Activated CD4-positive, alpha-beta T cell treated with anti-CD3 and anti-CD28 coated beads, Interleukin-2, amount 10 ng/mL, durations not matched to agents 7 days and 5 days (primary cell): Measurements from ENCODE around the gene N4BP2. TPM values are rescaled to one million over a fixed set of nuclear protein-coding genes. Genes with fewer than 3 reads are reported as not detected.
A peak's percentile ranks its signal among the peaks of the same experiment; 100 is the strongest.

Source experiments
- CTCF ChIA-PET: fragments of 350-600 bp; sonication (Branson Sonifier 250); formaldehyde crosslinking; loops from one replicate; lab custom pipeline; 2021; ENCODE audit warnings: antibody characterized with exemption; lab: Charles Lee
- POLR2A ChIA-PET: fragments of 350-600 bp; sonication (Branson Sonifier 250); formaldehyde crosslinking; loops from one replicate; lab custom pipeline; 2021; ENCODE audit warnings: antibody characterized with exemption; lab: Charles Lee
- DNase-seq: peaks from one replicate; pipeline ENCODE4 v3.0.0-alpha.2; 2020
- H3K27ac Mint-ChIP-seq: one replicate; pipeline ENCODE4 v1.8.0; 2021; ENCODE audit warnings: mild to moderate bottlenecking, moderate library complexity, mixed read lengths
- H3K27me3 Mint-ChIP-seq: one replicate; pipeline ENCODE4 v1.8.0; 2021; ENCODE audit warnings: mixed read lengths
- H3K36me3 Mint-ChIP-seq: one replicate; pipeline ENCODE4 v1.8.0; 2021; ENCODE audit warnings: low read depth, mixed read lengths
- H3K4me1 Mint-ChIP-seq: one replicate; pipeline ENCODE4 v1.8.0; 2021; ENCODE audit warnings: mixed read lengths
- H3K4me3 Mint-ChIP-seq: one replicate; pipeline ENCODE4 v1.8.0; 2021; ENCODE audit warnings: mild to moderate bottlenecking, moderate library complexity, mixed read lengths
- H3K9me3 Mint-ChIP-seq: one replicate; pipeline ENCODE4 v1.8.0; 2021; ENCODE audit warnings: mixed read lengths
- total RNA-seq, 2 experiments: library from RNA; stranded (reverse); gene quantifications; one replicate each; pipeline ENCODE4 v1.2.3, GENCODE V29; 2021

Gene N4BP2
- total RNA-seq, 2 experiments from 2014 or later: 32.2 to 39.2 TPM

GRCh38 chr4:40186665-40187014, 130.0 kb downstream of the N4BP2 start:
- POLR2A ChIA-PET: no interaction called here
- Mint-ChIP-seq H3K4me3 (no peak overlapping the region), H3K27me3 (no peaks in the 10 kb centered on the region), H3K4me1 (peaks cover 70% of the 10 kb centered on the region), H3K36me3 (peaks cover 17% of the 10 kb centered on the region), H3K9me3 (no peaks in the 10 kb centered on the region), H3K27ac (no peak overlapping the region)
- CTCF ChIA-PET: interaction anchor here (1.1 to 2.9 kb wide), 6 partner anchors 9 to 123 kb away, joined by 3 to 8 read pairs (median 4); no protein-coding TSS in a partner anchor
- no peak for DNase-seq

GRCh38 chr4:40187386-40187906, 130.8 kb downstream of the N4BP2 start:
- Mint-ChIP-seq H3K9me3 (no peaks in the 10 kb centered on the region), H3K36me3 (peaks cover 17% of the 10 kb centered on the region), H3K4me1 (peaks cover 73% of the 10 kb centered on the region), H3K27ac (no peak overlapping the region), H3K27me3 (no peaks in the 10 kb centered on the region), H3K4me3 (no peak overlapping the region)
- ChIA-PET POLR2A (no interaction called here), CTCF (interaction anchor here (0.6 to 2.9 kb wide), 5 partner anchors 8 to 104 kb away, joined by 3 to 8 read pairs (median 3); no protein-coding TSS in a partner anchor)
- no peak for DNase-seq

GRCh38 chr4:40190019-40190418, 133.4 kb downstream of the N4BP2 start:
- POLR2A ChIA-PET: no interaction called here
- Mint-ChIP-seq H3K9me3 (no peaks in the 10 kb centered on the region), H3K27me3 (no peaks in the 10 kb centered on the region), H3K4me3 (peak overlapping the region; percentile 94), H3K27ac (peak overlapping the region; percentile 98), H3K36me3 (peaks cover 17% of the 10 kb centered on the region), H3K4me1 (peaks cover 79% of the 10 kb centered on the region)
- DNase-seq: no peak
- CTCF ChIA-PET: interaction anchor here (1.6 kb wide), 1 partner anchor 13 kb away, joined by 4 read pairs; no protein-coding TSS in a partner anchor

GRCh38 chr4:40190465-40190864, 133.8 kb downstream of the N4BP2 start:
- H3K4me1 Mint-ChIP-seq: peaks cover 83% of the 10 kb centered on the region
- ChIA-PET POLR2A (no interaction called here), CTCF (interaction anchor here (0.8 to 1.7 kb wide), 5 partner anchors 8 to 119 kb away, joined by 3 to 7 read pairs (median 7); no protein-coding TSS in a partner anchor)
- H3K27ac Mint-ChIP-seq: peak overlapping the region; percentile 98
- no peak for DNase-seq
- H3K4me3 Mint-ChIP-seq: peak overlapping the region; percentile 94
- no peaks in the 10 kb centered on the region for H3K27me3 Mint-ChIP-seq
- no peaks in the 10 kb centered on the region for H3K9me3 Mint-ChIP-seq
- H3K36me3 Mint-ChIP-seq: peaks cover 17% of the 10 kb centered on the region

GRCh38 chr4:40190880-40191815, 134.5 kb downstream of the N4BP2 start:
- Mint-ChIP-seq H3K27me3 (no peaks in the 10 kb centered on the region), H3K4me1 (peaks cover 85% of the 10 kb centered on the region), H3K4me3 (peak overlapping the region; percentile 94), H3K36me3 (peaks cover 20% of the 10 kb centered on the region), H3K27ac (peak overlapping the region; percentile 98), H3K9me3 (peaks cover 3% of the 10 kb centered on the region)
- POLR2A ChIA-PET: interaction anchor here (0.6 kb wide), 1 partner anchor 74 kb away, joined by 3 read pairs; no protein-coding TSS in a partner anchor
- CTCF ChIA-PET: interaction anchor here (0.6 to 1.7 kb wide), 11 partner anchors 9 to 237 kb away, joined by 3 to 7 read pairs (median 3); no protein-coding TSS in a partner anchor
- peak; percentile 50 for DNase-seq

- DNase-seq: no peak
- ChIA-PET POLR2A (no interaction called here), CTCF (interaction anchor here (0.9 to 1.7 kb wide), 6 partner anchors 8 to 124 kb away, joined by 3 to 7 read pairs (median 6); no protein-coding TSS in a partner anchor)
- Mint-ChIP-seq H3K4me1 (peaks cover 82% of the 10 kb centered on the region), H3K36me3 (peaks cover 23% of the 10 kb centered on the region), H3K27ac (peak overlapping the region; percentile 98), H3K9me3 (peaks cover 3% of the 10 kb centered on the region), H3K4me3 (peak overlapping the region; percentile 94), H3K27me3 (no peaks in the 10 kb centered on the region)
These were observed 135.7 kb downstream of the N4BP2 start for GRCh38 chr4:40192114-40193015.

GRCh38 chr4:40193016-40193571, 136.4 kb downstream of the N4BP2 start:
- peak overlapping the region; percentile 94 for H3K4me3 Mint-ChIP-seq
- H3K27ac Mint-ChIP-seq: peak overlapping the region; percentile 98
- ChIA-PET CTCF (interaction anchor here (0.6 to 2.0 kb wide), 6 partner anchors 9 to 91 kb away, joined by 3 to 6 read pairs (median 3); no protein-coding TSS in a partner anchor), POLR2A (no interaction called here)
- peak; percentile 66 for DNase-seq
- H3K4me1 Mint-ChIP-seq: peaks cover 74% of the 10 kb centered on the region
- H3K36me3 Mint-ChIP-seq: peaks cover 22% of the 10 kb centered on the region
- peaks cover 3% of the 10 kb centered on the region for H3K9me3 Mint-ChIP-seq
- no peaks in the 10 kb centered on the region for H3K27me3 Mint-ChIP-seq

GRCh38 chr4:40193578-40193977, 136.9 kb downstream of the N4BP2 start:
- CTCF ChIA-PET: interaction anchor here (0.6 to 2.0 kb wide), 5 partner anchors 9 to 37 kb away, joined by 3 to 6 read pairs (median 3); no protein-coding TSS in a partner anchor
- Mint-ChIP-seq H3K27me3 (no peaks in the 10 kb centered on the region), H3K4me1 (peaks cover 74% of the 10 kb centered on the region), H3K27ac (peak overlapping the region; percentile 98), H3K4me3 (peak overlapping the region; percentile 94), H3K36me3 (peaks cover 26% of the 10 kb centered on the region), H3K9me3 (peaks cover 3% of the 10 kb centered on the region)
- POLR2A ChIA-PET: no interaction called here
- no peak for DNase-seq

- peak overlapping the region; percentile 94 for H3K4me3 Mint-ChIP-seq
- POLR2A ChIA-PET: interaction anchor here (0.6 to 1.5 kb wide), 5 partner anchors 19 to 257 kb away, joined by 3 to 10 read pairs (median 3); no protein-coding TSS in a partner anchor
- DNase-seq: peak; percentile 77
- H3K27ac Mint-ChIP-seq: peak overlapping the region; percentile 98
- CTCF ChIA-PET: interaction anchor here (0.8 to 3.6 kb wide), 11 partner anchors 7 to 130 kb away, joined by 3 to 13 read pairs (median 4); no protein-coding TSS in a partner anchor
- H3K4me1 Mint-ChIP-seq: peaks cover 65% of the 10 kb centered on the region
- H3K36me3 Mint-ChIP-seq: peaks cover 35% of the 10 kb centered on the region
- H3K27me3 Mint-ChIP-seq: no peaks in the 10 kb centered on the region
- H3K9me3 Mint-ChIP-seq: peaks cover 3% of the 10 kb centered on the region
These were observed 138.0 kb downstream of the N4BP2 start for GRCh38 chr4:40194602-40195161.

GRCh38 chr4:40195182-40196177, 138.8 kb downstream of the N4BP2 start:
- peaks cover 57% of the 10 kb centered on the region for H3K4me1 Mint-ChIP-seq
- peaks cover 41% of the 10 kb centered on the region for H3K36me3 Mint-ChIP-seq
- H3K27me3 Mint-ChIP-seq: no peaks in the 10 kb centered on the region
- ChIA-PET CTCF (interaction anchor here (0.7 to 3.6 kb wide), 14 partner anchors 8 to 139 kb away, joined by 3 to 13 read pairs (median 4); partner anchors contain the start of gene N4BP2), POLR2A (interaction anchor here (0.5 to 1.5 kb wide), 9 partner anchors 9 to 123 kb away, joined by 3 to 10 read pairs (median 4); no protein-coding TSS in a partner anchor)
- peaks cover 3% of the 10 kb centered on the region for H3K9me3 Mint-ChIP-seq
- peak overlapping the region; percentile 98 for H3K27ac Mint-ChIP-seq
- peak overlapping the region; percentile 94 for H3K4me3 Mint-ChIP-seq
- no peak for DNase-seq
